Neural progenitor cell (in vitro differentiated cells): ENCODE measurements around the gene RNF5.

Experiments used
- CTCF ChIP-seq: fragments of 200-600 bp; sonication (generic); IDR thresholded peaks from 2 replicates; pipeline ENCODE4 v1.5.1; 2017; ENCODE audit warnings: antibody characterized with exemption, mild to moderate bottlenecking
- EZH2 ChIP-seq: fragments of 200-600 bp; sonication (generic); IDR thresholded peaks from 2 replicates; pipeline ENCODE4 v1.6.1; 2017; ENCODE audit warnings: antibody characterized with exemption, mild to moderate bottlenecking, moderate library complexity

- no peak for TF ChIP-seq EZH2
- TF ChIP-seq CTCF = no peak
These were observed 26.9 kb upstream of the RNF5 start for GRCh38 chr6:32151181-32151862.
